GM18870 (cell line): ENCODE measurements around the gene SPON1.
"Not testable (repeated sequence)": the region's sequence is repeated elsewhere in the genome, so short reads cannot be mapped to it uniquely, and the experiment has no call there.

Experiments used
- ATAC-seq: cut with Tn5 transposase; IDR thresholded peaks from one replicate; pipeline ENCODE4 v1.9.1; 2021; ENCODE audit warnings: moderate library complexity; ENCODE audit not compliant: unreplicated experiment

The SPON1 gene

DNA sequence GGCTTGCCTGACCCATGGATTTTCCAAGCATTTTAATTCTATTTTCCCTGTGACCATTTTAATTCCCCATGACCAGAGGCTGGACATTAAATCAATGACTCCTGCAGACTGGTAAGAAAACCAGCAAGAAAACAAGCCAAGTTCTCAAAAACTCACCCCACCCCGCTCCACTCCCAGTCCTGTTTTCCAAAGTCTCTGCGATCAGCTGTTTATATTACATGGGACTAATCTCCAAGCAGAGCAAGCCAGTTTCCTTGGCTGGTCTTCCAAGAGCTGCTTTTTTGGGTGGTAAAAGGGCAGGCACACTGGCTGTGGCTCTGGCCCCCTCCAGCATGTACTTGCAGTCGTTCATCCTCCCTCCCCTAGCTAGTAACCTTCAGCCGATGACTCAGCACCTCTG lies 298.5 kb downstream of the SPON1 start:
- no peak for ATAC-seq

DNA sequence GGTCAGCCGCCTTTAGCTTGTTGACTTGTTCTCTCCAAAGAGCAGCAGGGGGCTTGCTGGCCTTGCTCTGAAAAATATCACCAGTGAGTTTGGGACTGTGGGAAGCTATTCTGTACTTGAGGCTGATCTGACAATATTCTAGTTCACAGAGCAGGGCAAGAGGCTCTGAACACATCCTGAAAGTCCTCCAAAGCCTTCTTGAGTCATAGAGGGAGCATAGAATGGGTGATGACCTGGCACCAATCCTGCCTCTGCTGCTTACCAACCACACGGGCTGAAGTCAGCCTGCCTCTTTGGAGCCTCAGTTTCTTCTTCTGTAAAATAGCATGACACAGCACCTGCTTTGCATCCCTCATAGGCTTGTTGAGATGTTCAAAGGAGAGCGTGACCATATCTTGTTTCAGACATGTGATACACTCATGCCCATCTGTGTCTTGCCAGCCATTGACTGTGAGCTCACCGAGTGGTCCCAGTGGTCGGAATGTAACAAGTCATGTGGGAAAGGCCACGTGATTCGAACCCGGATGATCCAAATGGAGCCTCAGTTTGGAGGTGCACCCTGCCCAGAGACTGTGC lies 299.8 kb downstream of the SPON1 start:
- no peak for ATAC-seq

DNA sequence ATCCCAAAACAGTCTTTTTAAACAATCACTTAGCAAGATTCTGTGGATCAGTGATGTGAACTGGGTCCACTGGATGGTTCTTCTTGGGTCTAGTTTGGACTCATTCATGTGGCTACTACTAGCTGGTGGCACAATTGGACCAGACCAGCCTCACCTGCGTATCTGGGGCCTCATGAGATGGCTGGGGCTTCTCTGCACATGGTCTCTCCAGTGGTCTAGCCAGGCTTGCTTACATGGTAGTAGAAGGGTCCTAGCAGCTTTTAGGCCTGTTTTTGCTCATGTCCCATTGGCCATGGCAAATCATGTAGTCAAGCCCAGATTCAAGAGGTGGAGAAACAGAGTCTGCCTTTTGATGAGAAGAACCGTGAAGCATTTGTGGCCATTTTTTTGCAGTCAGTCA lies 302.4 kb downstream of the SPON1 start:
- no peak for ATAC-seq

DNA sequence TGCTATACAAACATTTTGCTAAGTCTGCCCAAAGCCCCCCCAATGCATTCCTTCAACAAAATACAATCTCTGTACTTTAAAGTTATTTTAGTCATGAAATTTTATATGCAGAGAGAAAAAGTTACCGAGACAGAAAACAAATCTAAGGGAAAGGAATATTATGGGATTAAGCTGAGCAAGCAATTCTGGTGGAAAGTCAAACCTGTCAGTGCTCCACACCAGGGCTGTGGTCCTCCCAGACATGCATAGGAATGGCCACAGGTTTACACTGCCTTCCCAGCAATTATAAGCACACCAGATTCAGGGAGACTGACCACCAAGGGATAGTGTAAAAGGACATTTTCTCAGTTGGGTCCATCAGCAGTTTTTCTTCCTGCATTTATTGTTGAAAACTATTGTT lies 304.1 kb downstream of the SPON1 start:
- ATAC-seq: no peak

GRCh38 chr11:14267861-14268635 lies 305.5 kb downstream of the SPON1 start:
- ATAC-seq: no peak

DNA sequence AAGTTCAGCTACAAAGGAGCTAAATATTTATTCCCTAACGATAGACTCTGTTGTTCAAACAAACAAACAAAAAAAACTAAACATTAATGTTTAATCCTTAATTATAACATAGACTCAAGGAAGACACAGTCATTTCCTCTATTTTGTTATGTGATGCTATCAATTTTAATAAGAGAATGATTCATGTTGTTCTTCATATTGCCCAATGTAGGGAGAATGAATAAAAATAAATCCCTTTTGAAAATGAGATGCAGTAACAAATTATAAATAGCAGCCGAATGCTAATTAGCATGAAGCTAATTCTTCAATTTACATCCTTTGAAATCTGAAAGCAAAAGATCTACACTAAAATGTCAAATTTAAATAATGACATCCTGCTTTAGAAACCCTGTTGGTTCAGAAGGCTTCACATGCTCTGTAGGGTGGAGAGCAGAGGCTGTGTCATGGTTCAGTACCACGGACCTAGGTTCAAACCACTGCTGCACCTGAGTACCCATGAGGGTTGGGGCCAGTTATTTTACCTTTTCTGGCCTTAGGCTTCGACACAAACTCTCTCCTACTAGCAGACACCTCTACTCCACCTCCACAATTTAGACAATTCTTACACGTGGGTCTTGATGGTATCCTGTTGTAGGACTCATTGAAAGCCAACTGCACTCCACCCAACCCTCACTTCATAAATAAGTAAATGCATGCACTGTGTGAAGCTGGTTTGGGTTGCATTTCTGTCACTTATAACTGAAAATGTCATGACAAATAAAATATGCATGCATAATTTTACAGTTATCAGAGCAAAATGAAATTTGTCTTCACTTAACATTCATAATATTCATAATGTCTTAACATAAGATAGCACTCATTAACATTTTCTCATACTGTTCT lies 307.4 kb downstream of the SPON1 start:
- no peak for ATAC-seq

DNA sequence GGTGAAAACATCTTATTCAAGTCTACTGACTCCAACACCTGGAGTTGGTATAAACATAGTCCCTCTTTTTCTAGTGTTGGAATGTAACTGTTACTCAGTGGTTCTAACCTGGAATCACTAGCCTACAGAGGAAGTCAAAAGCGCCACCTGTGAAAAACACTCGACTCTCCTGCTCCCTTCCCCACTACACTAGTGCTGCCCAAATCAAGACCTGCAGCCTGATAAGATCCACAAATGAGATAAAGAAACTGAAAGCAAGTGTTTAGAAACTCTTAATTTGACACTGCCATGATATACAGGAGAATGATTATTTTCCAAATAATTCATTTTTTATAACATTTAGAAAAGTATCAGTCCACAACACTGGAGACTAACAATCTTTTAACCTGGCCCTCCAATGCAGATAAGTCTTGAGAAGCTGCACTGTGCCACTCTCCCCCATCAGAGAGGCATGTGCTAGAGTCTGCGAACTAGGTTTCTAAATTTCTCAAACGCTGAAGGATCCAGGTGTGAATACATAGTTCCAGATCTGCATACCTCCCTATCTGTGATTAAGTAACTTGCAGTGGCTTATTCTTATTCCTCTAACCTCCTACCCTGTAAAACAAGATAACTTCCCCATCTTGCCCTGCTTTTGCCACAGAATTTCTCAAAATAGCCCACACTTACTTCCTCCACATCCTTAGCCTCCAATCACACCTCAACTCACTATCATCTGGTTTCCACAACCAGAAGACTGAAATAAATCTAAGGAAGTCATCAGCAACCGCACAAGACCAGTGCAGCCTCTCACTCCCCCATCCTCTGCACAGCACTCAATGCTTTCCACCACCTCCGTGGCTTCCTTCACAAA lies 308.4 kb downstream of the SPON1 start:
- ATAC-seq: peak; percentile 64

- ATAC-seq: no peak
Observed at GRCh38 chr11:14273895-14274294, 311.4 kb downstream of the SPON1 start.

GRCh38 chr11:14275076-14275475 lies 312.6 kb downstream of the SPON1 start:
- ATAC-seq: no peak

- ATAC-seq: not testable (repeated sequence)
Observed at GRCh38 chr11:14278869-14279268, 316.3 kb downstream of the SPON1 start.

GRCh38 chr11:14288189-14288935 lies 325.8 kb downstream of the SPON1 start:
- ATAC-seq: no peak

- no peak for ATAC-seq
Observed at GRCh38 chr11:14290422-14290821, 327.9 kb downstream of the SPON1 start.

- ATAC-seq: no peak
Observed at GRCh38 chr11:14299921-14300320, 337.4 kb downstream of the SPON1 start.

DNA sequence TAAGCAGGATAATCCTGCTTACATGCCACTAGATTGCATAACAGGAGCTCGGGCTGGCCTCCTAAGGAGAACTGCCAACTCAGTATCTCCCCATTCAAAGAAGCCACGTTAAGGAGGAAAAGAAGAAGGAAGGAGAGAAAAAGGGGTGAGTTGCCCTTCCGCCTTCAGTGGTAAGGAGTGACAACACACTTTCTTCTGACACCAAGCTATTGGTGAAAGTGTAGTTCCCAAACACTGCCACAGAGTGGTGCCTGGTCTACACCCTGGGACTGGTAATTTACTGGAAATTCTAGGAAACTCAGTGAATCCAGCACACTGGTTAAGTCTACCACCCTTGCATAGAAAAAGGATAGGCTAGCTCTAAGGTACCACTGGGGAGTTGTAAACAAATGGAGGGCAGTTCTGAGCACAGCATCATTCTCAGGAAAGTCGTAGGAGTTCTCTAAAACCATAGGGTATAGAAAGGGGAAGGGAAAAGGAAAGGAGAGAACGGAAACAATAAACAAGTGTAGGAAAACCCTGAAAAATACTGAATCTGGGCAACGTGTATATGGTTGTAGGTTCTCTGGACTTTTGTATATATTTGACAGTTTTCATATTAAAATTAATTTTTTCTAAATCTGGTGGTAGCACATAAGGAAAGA lies 338.3 kb downstream of the SPON1 start:
- peak; percentile 62 for ATAC-seq

DNA sequence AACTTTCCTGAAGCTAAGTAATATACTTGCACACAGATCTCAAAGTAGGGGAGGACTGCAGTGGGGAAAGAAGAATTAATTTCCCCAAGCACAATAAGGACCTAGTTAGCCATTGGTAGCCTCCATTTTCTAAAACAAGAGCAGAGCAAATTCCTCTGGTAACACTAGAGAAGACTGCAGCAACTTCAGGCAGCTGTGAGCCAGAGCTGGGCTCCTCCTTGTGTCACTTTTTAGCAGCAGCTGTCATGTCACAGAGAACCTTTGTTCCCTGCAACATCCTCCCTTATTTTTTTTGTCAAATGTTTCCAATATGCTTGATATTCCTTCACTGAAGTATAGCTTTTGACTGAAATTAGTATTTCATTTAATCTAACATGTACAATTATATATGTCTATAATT lies 342.1 kb downstream of the SPON1 start:
- ATAC-seq: no peak

DNA sequence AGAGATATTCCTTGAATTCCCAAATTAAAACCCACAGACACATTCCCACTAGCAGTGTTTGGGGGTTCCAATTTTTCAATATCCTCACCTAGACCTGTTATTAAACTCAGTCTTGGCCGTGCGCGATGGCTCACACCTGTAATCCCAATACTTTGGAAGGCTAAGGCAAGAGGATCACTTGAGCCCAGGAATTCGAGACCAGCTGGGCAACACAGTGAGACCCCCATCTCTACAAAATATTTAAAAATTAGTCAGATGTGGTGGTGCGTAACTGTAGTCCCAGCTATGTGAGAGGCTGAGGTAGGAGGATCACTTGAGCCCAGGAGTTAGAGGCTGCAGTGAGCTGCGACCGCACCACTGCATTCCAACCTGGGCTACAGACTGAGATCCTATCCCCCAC lies 343.1 kb downstream of the SPON1 start:
- ATAC-seq: no peak

- ATAC-seq: no peak
Observed at GRCh38 chr11:14306481-14306880, 344.0 kb downstream of the SPON1 start.

DNA sequence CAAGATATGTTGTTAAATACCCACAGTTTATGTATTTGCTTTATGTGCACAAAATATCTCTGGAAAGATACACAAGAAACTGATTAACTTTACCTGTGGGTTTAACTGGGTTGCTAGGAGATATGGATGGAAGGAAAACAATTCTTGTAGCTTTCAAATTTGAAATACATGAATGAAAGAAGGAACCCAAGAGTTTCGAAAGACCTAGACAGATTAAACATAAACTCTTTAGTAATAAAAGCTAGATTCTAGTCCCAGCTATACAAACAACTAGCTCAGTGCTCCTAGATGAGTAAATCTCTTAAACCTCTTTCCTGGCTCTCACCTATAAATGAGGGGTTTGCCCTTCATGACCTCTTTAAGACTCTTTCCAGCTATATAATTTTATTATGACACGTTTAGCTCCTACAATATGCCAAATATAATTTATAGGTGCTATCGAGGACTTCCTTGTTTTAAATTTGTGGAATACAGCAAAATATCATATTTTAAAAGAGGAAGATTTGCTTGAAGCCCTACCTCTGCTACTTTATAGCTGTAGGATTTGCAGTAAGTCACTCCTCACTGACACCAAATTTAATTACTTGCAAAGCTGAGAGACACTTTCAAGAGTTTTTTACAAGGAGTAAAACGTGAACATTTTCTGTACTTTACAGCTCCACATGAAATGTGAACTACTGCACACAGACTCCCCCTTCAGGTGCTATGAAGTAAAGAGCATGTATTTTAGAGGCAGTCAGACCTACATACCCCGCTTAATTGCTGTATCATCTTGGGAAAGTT lies 345.8 kb downstream of the SPON1 start:
- ATAC-seq: peak; percentile 27

DNA sequence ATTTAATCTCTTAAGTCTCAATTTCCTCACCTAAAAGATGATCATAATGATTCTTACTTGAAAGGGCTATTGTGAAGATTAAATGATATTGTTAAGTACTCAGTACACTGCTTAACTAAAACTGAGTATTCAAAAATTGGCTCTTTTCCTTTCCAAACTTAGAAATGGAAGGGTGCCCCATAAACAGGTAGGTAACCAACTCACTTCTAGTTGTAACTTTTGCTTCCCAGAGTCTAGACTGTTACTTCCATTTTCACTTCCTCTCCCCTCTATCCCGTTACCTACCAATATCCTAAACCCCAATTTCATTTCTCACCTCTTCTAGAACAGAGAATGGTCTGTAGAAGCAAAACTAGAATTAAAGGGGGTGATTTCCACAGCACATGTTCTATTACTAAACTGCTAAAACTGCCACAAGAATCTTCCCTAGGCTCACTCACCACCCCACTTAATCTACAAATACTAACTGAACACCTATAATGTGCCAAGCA lies 346.4 kb downstream of the SPON1 start:
- peak; percentile 53 for ATAC-seq
